ENCODE data around the gene BCAM.
"Not testable (repeated sequence)": the region's sequence is repeated elsewhere in the genome, so short reads cannot be mapped to it uniquely, and the experiment has no call there.

DNA sequence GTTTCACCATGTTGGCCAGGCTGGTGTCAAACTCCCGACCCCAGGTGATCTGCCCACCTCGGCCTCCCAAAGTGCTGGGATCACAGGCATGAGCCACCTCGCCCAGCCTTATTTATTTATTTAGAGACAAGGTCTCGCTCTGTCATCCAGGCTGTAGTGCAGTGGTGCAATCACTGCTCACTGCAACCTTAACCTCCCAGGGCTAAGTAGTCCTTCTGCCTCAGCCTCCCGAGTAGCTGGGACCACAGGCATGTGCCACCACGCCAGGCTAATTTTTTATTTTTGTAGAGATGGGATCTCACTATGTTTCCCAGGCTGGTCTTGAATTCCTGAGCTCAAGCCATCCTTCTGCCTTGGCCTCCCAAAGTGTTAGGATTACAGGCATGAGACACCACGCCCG lies 25.5 kb downstream of the BCAM start:
- TF ChIP-seq, protein P1, sequence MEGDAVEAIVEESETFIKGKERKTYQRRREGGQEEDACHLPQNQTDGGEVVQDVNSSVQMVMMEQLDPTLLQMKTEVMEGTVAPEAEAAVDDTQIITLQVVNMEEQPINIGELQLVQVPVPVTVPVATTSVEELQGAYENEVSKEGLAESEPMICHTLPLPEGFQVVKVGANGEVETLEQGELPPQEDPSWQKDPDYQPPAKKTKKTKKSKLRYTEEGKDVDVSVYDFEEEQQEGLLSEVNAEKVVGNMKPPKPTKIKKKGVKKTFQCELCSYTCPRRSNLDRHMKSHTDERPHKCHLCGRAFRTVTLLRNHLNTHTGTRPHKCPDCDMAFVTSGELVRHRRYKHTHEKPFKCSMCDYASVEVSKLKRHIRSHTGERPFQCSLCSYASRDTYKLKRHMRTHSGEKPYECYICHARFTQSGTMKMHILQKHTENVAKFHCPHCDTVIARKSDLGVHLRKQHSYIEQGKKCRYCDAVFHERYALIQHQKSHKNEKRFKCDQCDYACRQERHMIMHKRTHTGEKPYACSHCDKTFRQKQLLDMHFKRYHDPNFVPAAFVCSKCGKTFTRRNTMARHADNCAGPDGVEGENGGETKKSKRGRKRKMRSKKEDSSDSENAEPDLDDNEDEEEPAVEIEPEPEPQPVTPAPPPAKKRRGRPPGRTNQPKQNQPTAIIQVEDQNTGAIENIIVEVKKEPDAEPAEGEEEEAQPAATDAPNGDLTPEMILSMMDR (IDR thresholded peaks at IDR 0.05; ENCODE audit: insufficient read depth, low read length): not testable (repeated sequence)
- not testable (repeated sequence) for TF ChIP-seq POLR2AphosphoS5 (IDR thresholded peaks at IDR 0.05; ENCODE audit: low read depth); SPI1 (IDR thresholded peaks at IDR 0.05; ENCODE audit: borderline replicate concordance, low read depth)
- TF ChIP-seq, protein P2, sequence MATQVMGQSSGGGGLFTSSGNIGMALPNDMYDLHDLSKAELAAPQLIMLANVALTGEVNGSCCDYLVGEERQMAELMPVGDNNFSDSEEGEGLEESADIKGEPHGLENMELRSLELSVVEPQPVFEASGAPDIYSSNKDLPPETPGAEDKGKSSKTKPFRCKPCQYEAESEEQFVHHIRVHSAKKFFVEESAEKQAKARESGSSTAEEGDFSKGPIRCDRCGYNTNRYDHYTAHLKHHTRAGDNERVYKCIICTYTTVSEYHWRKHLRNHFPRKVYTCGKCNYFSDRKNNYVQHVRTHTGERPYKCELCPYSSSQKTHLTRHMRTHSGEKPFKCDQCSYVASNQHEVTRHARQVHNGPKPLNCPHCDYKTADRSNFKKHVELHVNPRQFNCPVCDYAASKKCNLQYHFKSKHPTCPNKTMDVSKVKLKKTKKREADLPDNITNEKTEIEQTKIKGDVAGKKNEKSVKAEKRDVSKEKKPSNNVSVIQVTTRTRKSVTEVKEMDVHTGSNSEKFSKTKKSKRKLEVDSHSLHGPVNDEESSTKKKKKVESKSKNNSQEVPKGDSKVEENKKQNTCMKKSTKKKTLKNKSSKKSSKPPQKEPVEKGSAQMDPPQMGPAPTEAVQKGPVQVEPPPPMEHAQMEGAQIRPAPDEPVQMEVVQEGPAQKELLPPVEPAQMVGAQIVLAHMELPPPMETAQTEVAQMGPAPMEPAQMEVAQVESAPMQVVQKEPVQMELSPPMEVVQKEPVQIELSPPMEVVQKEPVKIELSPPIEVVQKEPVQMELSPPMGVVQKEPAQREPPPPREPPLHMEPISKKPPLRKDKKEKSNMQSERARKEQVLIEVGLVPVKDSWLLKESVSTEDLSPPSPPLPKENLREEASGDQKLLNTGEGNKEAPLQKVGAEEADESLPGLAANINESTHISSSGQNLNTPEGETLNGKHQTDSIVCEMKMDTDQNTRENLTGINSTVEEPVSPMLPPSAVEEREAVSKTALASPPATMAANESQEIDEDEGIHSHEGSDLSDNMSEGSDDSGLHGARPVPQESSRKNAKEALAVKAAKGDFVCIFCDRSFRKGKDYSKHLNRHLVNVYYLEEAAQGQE (IDR thresholded peaks at IDR 0.05; ENCODE audit: insufficient replicate concordance, low read depth): not testable (repeated sequence)
